HFFc6 (cell line): Measurements from ENCODE around the gene OPN4. TPM values are rescaled to one million over a fixed set of nuclear protein-coding genes. Genes with fewer than 3 reads are reported as not detected.

Source experiments
- DNase-seq: peaks from one replicate; pipeline ENCODE4 v3.0.0-alpha.2; 2018
- H3K27ac Mint-ChIP-seq: 2 replicates; pipeline ENCODE4 v1.8.0; 2020; ENCODE audit warnings: mild to moderate bottlenecking, mixed read lengths
- H3K27me3 Mint-ChIP-seq: 2 replicates; pipeline ENCODE4 v1.8.0; 2021; ENCODE audit warnings: mild to moderate bottlenecking, moderate library complexity, mixed read lengths; ENCODE audit not compliant: insufficient read depth
- H3K36me3 Mint-ChIP-seq: 2 replicates; pipeline ENCODE4 v1.8.0; 2021; ENCODE audit warnings: low read depth, mixed read lengths
- H3K4me1 Mint-ChIP-seq: 2 replicates; pipeline ENCODE4 v1.8.0; 2020; ENCODE audit warnings: low read depth, mixed read lengths
- H3K4me3 Mint-ChIP-seq: 2 replicates; pipeline ENCODE4 v1.8.0; 2020; ENCODE audit warnings: mild to moderate bottlenecking, moderate library complexity, mixed read lengths
- H3K9me3 Mint-ChIP-seq: 2 replicates; pipeline ENCODE4 v1.8.0; 2020; ENCODE audit warnings: mild to moderate bottlenecking, mixed read lengths
- CTCF ChIP-seq: fragments of 200-600 bp; sonication (generic); IDR thresholded peaks from 2 replicates; pipeline ENCODE4 v1.5.0; 2021; ENCODE audit warnings: antibody characterized with exemption, mild to moderate bottlenecking
- total RNA-seq, 6 experiments: library from RNA; stranded (reverse); fragmentation: NEBNext Ultra II Directional; extraction: Animal tissue kit (Norgen Biotek cat#: 25700); gene quantifications; 2 replicates in 1 of 6; 3 replicates in 5 of 6; pipeline ENCODE4 v1.2.3, GENCODE V29; 2021

The OPN4 gene
- total RNA-seq, 6 experiments from 2014 or later: not detected

DNA sequence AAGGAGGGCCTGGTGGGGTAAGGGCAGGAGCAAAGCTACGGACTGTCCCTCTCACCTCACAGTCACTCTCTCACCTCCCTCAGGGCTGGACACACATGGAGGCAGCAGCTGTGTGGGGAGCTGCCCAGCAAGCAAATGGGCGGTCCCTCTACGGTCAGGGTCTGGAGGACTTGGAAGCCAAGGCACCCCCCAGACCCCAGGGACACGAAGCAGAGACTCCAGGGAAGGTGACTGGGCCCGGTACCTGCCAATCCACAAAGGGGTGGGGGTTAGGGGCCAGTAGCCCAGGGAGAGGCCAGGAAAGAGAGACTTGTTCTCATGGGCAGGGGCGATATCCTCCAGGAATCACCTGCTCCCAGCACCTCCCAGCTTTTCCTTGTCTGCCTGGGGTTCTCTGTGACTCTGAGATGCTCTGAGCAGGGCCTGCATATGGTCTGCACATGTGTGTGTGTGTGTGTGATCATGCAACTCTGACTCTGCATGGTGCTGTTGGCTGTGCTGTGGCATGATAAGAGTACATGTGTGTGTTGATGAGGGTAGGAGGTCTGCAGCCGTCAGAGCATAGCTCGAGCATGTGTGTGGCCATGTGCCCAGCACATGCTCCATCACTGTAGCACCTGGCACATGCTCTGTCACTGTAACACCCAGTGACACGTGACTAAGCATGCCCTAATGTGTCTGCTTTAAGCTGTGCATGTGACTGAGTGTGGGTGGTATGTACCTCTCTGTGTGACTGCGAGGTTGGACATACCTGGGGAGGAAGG, 9.4 kb downstream of the OPN4 start:
- peaks cover 10% of the 10 kb centered on the region for H3K27me3 Mint-ChIP-seq
- no peak overlapping the region for H3K4me3 Mint-ChIP-seq
- H3K27ac Mint-ChIP-seq: no peak overlapping the region; the same call in 1 of the 2 replicates
- H3K36me3 Mint-ChIP-seq: no peaks in the 10 kb centered on the region
- peaks cover 31% of the 10 kb centered on the region for H3K4me1 Mint-ChIP-seq
- H3K9me3 Mint-ChIP-seq: no peaks in the 10 kb centered on the region
- no peak for DNase-seq
- TF ChIP-seq CTCF: no peak

DNA sequence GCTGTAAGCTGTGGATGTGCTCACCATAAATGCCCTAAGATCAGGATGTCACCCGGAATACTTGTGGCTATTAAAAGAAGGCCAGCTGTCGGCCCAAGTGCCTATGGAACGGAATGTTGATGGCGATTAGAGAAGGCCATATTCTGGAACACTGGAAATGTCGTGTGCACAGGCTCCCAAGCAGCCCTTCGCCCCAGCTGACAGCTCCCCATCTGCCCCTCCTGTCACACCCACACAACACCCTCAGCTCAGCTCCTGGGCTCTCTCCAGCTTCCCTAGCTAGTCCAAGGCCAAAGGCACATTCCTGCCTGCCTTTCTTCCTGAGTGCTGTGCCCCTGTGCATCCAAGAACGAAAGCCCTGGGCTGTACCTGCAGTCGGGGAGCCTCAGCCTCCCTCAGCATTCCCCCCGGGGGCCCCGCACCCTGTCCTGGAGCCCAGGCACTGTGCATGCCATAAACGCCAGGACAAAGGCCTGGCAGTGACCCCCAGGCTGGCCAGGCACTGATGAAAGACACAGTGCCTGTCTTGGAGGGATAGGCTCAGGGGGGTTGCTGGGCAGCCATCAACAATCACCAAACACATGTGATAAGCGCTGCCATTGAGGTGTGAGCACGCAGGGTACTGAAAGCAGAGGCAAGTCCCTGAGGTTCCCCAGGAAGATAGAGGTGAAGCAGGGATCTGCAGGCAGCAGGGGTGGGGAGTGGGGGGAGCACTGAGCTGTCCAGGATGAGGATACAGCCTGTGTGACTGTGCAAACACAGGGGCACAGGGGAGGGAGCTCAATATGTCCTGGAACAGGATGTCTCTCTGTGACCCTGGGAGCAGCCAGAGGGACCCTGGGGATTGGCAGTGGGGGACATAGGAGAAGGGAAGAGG, 10.2 kb downstream of the OPN4 start:
- Mint-ChIP-seq H3K27ac (no peak overlapping the region; the same call in 1 of the 2 replicates), H3K36me3 (no peaks in the 10 kb centered on the region), H3K27me3 (peaks cover 8% of the 10 kb centered on the region), H3K4me1 (peaks cover 35% of the 10 kb centered on the region), H3K4me3 (no peak overlapping the region), H3K9me3 (no peaks in the 10 kb centered on the region)
- DNase-seq: no peak
- no peak for TF ChIP-seq CTCF

GRCh38 chr10:86665218-86665607, 10.9 kb downstream of the OPN4 start:
- H3K27me3 Mint-ChIP-seq: peaks cover 8% of the 10 kb centered on the region
- H3K36me3 Mint-ChIP-seq: no peaks in the 10 kb centered on the region
- peaks cover 35% of the 10 kb centered on the region for H3K4me1 Mint-ChIP-seq
- H3K9me3 Mint-ChIP-seq: no peaks in the 10 kb centered on the region
- no peak for TF ChIP-seq CTCF
- DNase-seq: no peak
- H3K27ac Mint-ChIP-seq: no peak overlapping the region
- no peak overlapping the region for H3K4me3 Mint-ChIP-seq

DNA sequence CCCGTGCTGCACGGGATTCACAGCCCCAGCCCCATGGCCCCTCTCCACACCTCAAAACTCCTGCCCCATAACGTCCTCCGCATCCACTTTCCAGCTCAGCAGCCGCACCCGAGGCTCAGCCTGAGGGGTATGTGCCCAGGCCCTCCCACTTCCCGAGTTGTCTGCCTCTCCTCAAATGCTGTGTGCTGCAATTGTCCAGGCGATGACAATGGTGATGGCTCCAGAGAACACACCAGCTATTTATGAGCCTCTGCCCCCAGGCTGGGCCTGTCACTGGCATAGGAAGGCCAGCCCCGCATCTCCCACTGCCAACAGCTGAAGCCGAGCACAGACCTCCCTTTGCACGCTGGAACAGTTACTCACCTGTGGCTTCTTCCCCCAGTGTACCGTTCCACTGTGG, 11.5 kb downstream of the OPN4 start:
- H3K27ac Mint-ChIP-seq: no peak overlapping the region
- TF ChIP-seq CTCF: no peak
- no peaks in the 10 kb centered on the region for H3K36me3 Mint-ChIP-seq
- H3K9me3 Mint-ChIP-seq: no peaks in the 10 kb centered on the region
- peaks cover 8% of the 10 kb centered on the region for H3K27me3 Mint-ChIP-seq
- H3K4me3 Mint-ChIP-seq: no peak overlapping the region
- no peak for DNase-seq
- peaks cover 35% of the 10 kb centered on the region for H3K4me1 Mint-ChIP-seq

GRCh38 chr10:86666538-86666937, 12.2 kb downstream of the OPN4 start:
- Mint-ChIP-seq H3K36me3 (no peaks in the 10 kb centered on the region), H3K4me3 (no peak overlapping the region), H3K4me1 (peaks cover 35% of the 10 kb centered on the region), H3K27me3 (peaks cover 8% of the 10 kb centered on the region), H3K9me3 (no peaks in the 10 kb centered on the region), H3K27ac (no peak overlapping the region)
- TF ChIP-seq CTCF: no peak
- no peak for DNase-seq
